ENCODE data around the gene OXGR1.
"Not testable (repeated sequence)": the region's sequence is repeated elsewhere in the genome, so short reads cannot be mapped to it uniquely, and the experiment has no call there.

- not testable (repeated sequence) for TF ChIP-seq POLR2A, CTCF (IDR thresholded peaks at IDR 0.05)
Measured at GRCh38 chr13:97023812-97024211, 29.5 kb upstream of the OXGR1 start.
